OCI-LY7 (cell line): ENCODE data around the gene COL9A1. TPM values are rescaled to one million over a fixed set of nuclear protein-coding genes. Genes with fewer than 3 reads are reported as not detected.

ENCODE experiments used
- BruUV-seq: library from RNA; stranded (reverse); fragments of 400-500 nt; replicated peaks from 2 replicates; lab custom pipeline; 2021; lab: Mats Ljungman, UMichigan
- CTCF ChIA-PET: fragments of 300-600 bp; sonication (Branson Sonifier 250); formaldehyde crosslinking; loops from one replicate; lab custom pipeline; 2022; ENCODE audit warnings: antibody characterized with exemption; ENCODE audit not compliant: unreplicated experiment; lab: Charles Lee
- POLR2A ChIA-PET: fragments of 300-600 bp; sonication (Branson Sonifier 250); formaldehyde crosslinking; loops from one replicate; lab custom pipeline; 2022; ENCODE audit warnings: antibody characterized with exemption; lab: Charles Lee
- DNase-seq: peaks from one replicate; pipeline ENCODE4 v3.0.0-alpha.2; 2015; ENCODE audit warnings: low spot score
- H2AFZ ChIP-seq: fragments of 200-600 bp; sonication (generic), shearing (Covaris generic); 2 replicates; pipeline ENCODE4 v1.6.1; 2014; ENCODE audit warnings: mild to moderate bottlenecking, antibody characterized with exemption, low read length, moderate library complexity
- H3K27ac ChIP-seq: fragments of 200-600 bp; sonication (generic); 2 replicates; pipeline ENCODE4 v1.5.1; 2014; ENCODE audit warnings: mixed run types, low read depth, mild to moderate bottlenecking, moderate library complexity, low read length, inconsistent platforms; ENCODE audit not compliant: poor library complexity, severe bottlenecking
- H3K36me3 ChIP-seq: fragments of 200-600 bp; sonication (generic); 2 replicates; pipeline ENCODE4 v1.6.1; 2014; ENCODE audit warnings: mild to moderate bottlenecking, antibody characterized with exemption, low read length, moderate library complexity, mixed read lengths; ENCODE audit not compliant: insufficient read depth
- H3K4me1 ChIP-seq: fragments of 200-600 bp; sonication (generic); 2 replicates; pipeline ENCODE4 v1.5.1; 2014; ENCODE audit warnings: mild to moderate bottlenecking, low read length; ENCODE audit not compliant: insufficient read depth, poor library complexity, severe bottlenecking
- H3K4me2 ChIP-seq: fragments of 200-600 bp; sonication (generic); 2 replicates; pipeline ENCODE4 v1.6.1; 2014; ENCODE audit warnings: mild to moderate bottlenecking, low read length
- H3K4me3 ChIP-seq: fragments of 200-600 bp; sonication (generic); 2 replicates; pipeline ENCODE4 v1.5.1; 2014; ENCODE audit warnings: mild to moderate bottlenecking, low read depth, low read length; ENCODE audit not compliant: poor library complexity, severe bottlenecking
- H3K79me2 ChIP-seq: fragments of 200-600 bp; sonication (generic); 2 replicates; pipeline ENCODE4 v1.6.1; 2016; ENCODE audit warnings: low read depth, mild to moderate bottlenecking, low read length, moderate library complexity, mixed read lengths; ENCODE audit not compliant: insufficient read depth
- H3K9me2 ChIP-seq: fragments of 200-600 bp; sonication (generic); 2 replicates; pipeline ENCODE4 v1.6.1; 2016; ENCODE audit warnings: mild to moderate bottlenecking, low read length, mixed read lengths; ENCODE audit not compliant: insufficient read depth
- H3K9me3 ChIP-seq: fragments of 200-600 bp; sonication (generic); 2 replicates; pipeline ENCODE4 v1.6.1; 2014; ENCODE audit warnings: mild to moderate bottlenecking, mixed run types, low read length, mixed read lengths
- H4K20me1 ChIP-seq: fragments of 200-600 bp; sonication (generic); 2 replicates; pipeline ENCODE4 v1.6.1; 2014; ENCODE audit warnings: mild to moderate bottlenecking, antibody characterized with exemption, low read length, moderate library complexity, mixed read lengths; ENCODE audit not compliant: insufficient read depth
- EZH2phosphoT487 ChIP-seq: fragments of 200-600 bp; sonication (generic); IDR thresholded peaks from 2 replicates; pipeline ENCODE4 v1.6.1; 2018; ENCODE audit warnings: low read depth, borderline replicate concordance, mild to moderate bottlenecking, mixed run types, antibody characterized with exemption, low read length, moderate library complexity, mixed read lengths
- intact Hi-C: fragments of 100-400 bp; cut with micrococcal nuclease; formaldehyde crosslinking; loops from one replicate; pipeline ENCODE4 v1.10.0; 2022; ENCODE audit not compliant: unreplicated experiment
- total RNA-seq, 2 experiments: library from RNA; depleted of rRNA in 1 of 2; stranded (reverse); fragments of >200 nt in 1 of 2; shearing (Covaris generic) in 1 of 2; gene quantifications; 2 replicates each; pipeline ENCODE4 v1.2.3, GENCODE V29; 2014 to 2022
- TF ChIP-seq, protein P1 (sequence below): fragments of 200-600 bp; sonication (generic); conservative IDR thresholded peaks from 2 replicates; pipeline ENCODE4 v1.5.1; 2014; ENCODE audit warnings: mild to moderate bottlenecking, antibody characterized with exemption, low read length, moderate library complexity, mixed read lengths

COL9A1 gene
- total RNA-seq, 2 experiments from 2014 or later: not detected

DNA sequence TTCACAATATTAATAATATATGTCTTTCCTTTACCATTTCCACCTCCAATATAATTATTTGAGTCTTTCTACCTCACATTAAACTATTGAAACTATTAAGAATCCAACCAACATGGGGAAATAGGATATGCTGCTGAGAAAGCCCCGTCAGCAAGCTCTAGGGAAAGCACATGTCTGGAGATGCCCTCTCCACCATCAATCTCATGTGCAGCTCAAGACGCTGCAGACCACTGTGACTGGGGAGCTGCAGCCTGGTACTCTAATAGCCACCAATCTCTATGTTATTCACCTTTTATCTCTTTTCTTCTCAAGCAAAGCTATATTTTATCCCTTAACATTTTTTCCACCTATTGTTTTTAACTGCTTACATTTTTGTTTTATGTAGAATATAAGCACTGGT, 50.3 kb downstream of the COL9A1 start:
- no TSS peak for BruUV-seq
- no peak overlapping the region for H2AFZ ChIP-seq
- POLR2A ChIA-PET: interaction anchor here (1.3 kb wide), 1 partner anchor 31 kb away, joined by 3 read pairs; no protein-coding TSS in a partner anchor
- no peaks in the 10 kb centered on the region for H4K20me1 ChIP-seq
- no peaks in the 10 kb centered on the region for H3K9me2 ChIP-seq
- DNase-seq: no peak
- intact Hi-C loops: no loop called here
- no peaks in the 10 kb centered on the region for H3K36me3 ChIP-seq
- H3K27ac ChIP-seq: no peak overlapping the region
- H3K4me2 ChIP-seq: no peak overlapping the region
- H3K9me3 ChIP-seq: no peaks in the 10 kb centered on the region
- H3K4me1 ChIP-seq: no peaks in the 10 kb centered on the region
- no peak for TF ChIP-seq EZH2phosphoT487
- TF ChIP-seq, protein P1, sequence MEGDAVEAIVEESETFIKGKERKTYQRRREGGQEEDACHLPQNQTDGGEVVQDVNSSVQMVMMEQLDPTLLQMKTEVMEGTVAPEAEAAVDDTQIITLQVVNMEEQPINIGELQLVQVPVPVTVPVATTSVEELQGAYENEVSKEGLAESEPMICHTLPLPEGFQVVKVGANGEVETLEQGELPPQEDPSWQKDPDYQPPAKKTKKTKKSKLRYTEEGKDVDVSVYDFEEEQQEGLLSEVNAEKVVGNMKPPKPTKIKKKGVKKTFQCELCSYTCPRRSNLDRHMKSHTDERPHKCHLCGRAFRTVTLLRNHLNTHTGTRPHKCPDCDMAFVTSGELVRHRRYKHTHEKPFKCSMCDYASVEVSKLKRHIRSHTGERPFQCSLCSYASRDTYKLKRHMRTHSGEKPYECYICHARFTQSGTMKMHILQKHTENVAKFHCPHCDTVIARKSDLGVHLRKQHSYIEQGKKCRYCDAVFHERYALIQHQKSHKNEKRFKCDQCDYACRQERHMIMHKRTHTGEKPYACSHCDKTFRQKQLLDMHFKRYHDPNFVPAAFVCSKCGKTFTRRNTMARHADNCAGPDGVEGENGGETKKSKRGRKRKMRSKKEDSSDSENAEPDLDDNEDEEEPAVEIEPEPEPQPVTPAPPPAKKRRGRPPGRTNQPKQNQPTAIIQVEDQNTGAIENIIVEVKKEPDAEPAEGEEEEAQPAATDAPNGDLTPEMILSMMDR: no peak
- CTCF ChIA-PET: no interaction called here
- no peaks in the 10 kb centered on the region for H3K79me2 ChIP-seq
- H3K4me3 ChIP-seq: no peak overlapping the region

DNA sequence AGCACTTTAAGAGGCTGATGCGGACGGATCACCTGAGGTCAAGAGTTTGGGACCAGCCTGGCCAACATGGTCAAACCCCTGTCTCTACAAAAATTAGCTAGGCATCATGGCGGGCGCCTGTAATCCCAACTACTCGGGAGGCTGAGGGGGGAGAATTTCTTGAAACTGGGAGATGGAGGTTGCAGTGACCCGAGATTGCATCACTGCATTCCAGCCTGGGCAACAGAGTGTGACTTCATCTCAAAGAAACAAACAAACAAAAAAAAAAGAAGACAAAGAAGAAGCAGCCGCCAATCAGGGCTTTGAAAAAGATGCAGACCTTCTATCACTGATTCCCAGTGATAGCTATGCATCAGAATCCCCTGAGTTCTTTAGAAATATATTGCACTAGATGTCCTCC, 56.8 kb downstream of the COL9A1 start:
- no peak overlapping the region for H3K4me3 ChIP-seq
- no peaks in the 10 kb centered on the region for H3K36me3 ChIP-seq
- H3K79me2 ChIP-seq: no peaks in the 10 kb centered on the region
- H2AFZ ChIP-seq: no peak overlapping the region
- no peak for DNase-seq
- no peaks in the 10 kb centered on the region for H4K20me1 ChIP-seq
- no TSS peak for BruUV-seq
- H3K4me1 ChIP-seq: no peaks in the 10 kb centered on the region
- H3K27ac ChIP-seq: no peak overlapping the region
- H3K9me3 ChIP-seq: no peaks in the 10 kb centered on the region
- no peak overlapping the region for H3K4me2 ChIP-seq
- intact Hi-C loops: no loop called here
- ChIA-PET CTCF (no interaction called here), POLR2A (no interaction called here)
- TF ChIP-seq EZH2phosphoT487: no peak
- TF ChIP-seq, protein P1: no peak
- H3K9me2 ChIP-seq: no peaks in the 10 kb centered on the region

DNA sequence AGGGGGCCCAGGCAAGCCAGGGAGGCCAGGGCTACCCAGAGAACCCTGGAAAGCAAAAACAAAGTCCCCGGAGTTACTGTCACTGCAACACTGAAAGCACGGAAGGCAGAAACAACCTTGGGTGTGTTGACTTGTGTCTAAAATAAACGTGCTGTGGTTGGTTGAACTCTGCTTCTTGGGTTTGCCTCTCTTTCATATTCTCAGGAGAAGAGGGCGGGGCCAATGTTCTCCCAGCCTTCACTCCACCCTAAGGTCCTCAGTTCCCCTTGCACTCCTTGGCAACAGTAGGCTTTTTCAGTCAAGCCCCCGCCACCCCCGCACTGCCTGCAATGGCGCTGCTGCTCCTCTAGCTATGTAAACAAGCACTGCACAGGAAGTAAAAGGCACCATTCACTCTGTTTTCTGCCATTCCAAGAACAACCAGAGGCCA, 60.9 kb downstream of the COL9A1 start:
- Histone ChIP-seq H3K36me3 (no peaks in the 10 kb centered on the region), H3K79me2 (no peaks in the 10 kb centered on the region), H3K4me3 (no peak overlapping the region), H3K9me2 (peaks cover 3% of the 10 kb centered on the region; the same call in 1 of the 2 replicates), H3K4me1 (no peaks in the 10 kb centered on the region), H3K27ac (no peak overlapping the region), H4K20me1 (no peaks in the 10 kb centered on the region), H3K9me3 (no peaks in the 10 kb centered on the region), H2AFZ (no peak overlapping the region), H3K4me2 (no peak overlapping the region)
- BruUV-seq: no TSS peak
- POLR2A ChIA-PET: no interaction called here
- DNase-seq: no peak
- TF ChIP-seq, protein P1: no peak
- CTCF ChIA-PET: no interaction called here
- intact Hi-C loops: no loop called here
